Superior temporal gyrus (tissue), 1 donor: Measurements from ENCODE around the gene YTHDC1.

Experiments
- DNase-seq: peaks from one replicate; pipeline ENCODE4 v3.0.0-alpha.2; 2016; ENCODE audit errors: extremely low spot score

YTHDC1 gene

GRCh38 chr4:68358988-68359387, 9.1 kb upstream of the YTHDC1 start:
- DNase-seq: no peak

GRCh38 chr4:68352791-68353190, 2.9 kb upstream of the YTHDC1 start:
- no peak for DNase-seq

GRCh38 chr4:68349279-68349648, 626 bp downstream of the YTHDC1 start:
- DNase-seq: peak; percentile 59

GRCh38 chr4:68348577-68348976, 1.3 kb downstream of the YTHDC1 start:
- no peak for DNase-seq

- DNase-seq: no peak
Measured at GRCh38 chr4:68347845-68348244, 2.0 kb downstream of the YTHDC1 start.

- DNase-seq: no peak
Measured at GRCh38 chr4:68346461-68346860, 3.4 kb downstream of the YTHDC1 start.

GRCh38 chr4:68344785-68345184, 5.1 kb downstream of the YTHDC1 start:
- DNase-seq: no peak

- no peak for DNase-seq
Measured at GRCh38 chr4:68344049-68344448, 5.8 kb downstream of the YTHDC1 start.

GRCh38 chr4:68342134-68342533, 7.8 kb downstream of the YTHDC1 start:
- DNase-seq: peak; percentile 62

GRCh38 chr4:68338625-68339024, 11.3 kb downstream of the YTHDC1 start:
- no peak for DNase-seq

- peak; percentile 58 for DNase-seq
Measured at GRCh38 chr4:68337522-68337921, 12.4 kb downstream of the YTHDC1 start.

GRCh38 chr4:68337004-68337403, 12.9 kb downstream of the YTHDC1 start:
- DNase-seq: no peak

GRCh38 chr4:68336530-68336929, 13.4 kb downstream of the YTHDC1 start:
- DNase-seq: no peak

GRCh38 chr4:68326141-68326540, 23.7 kb downstream of the YTHDC1 start:
- DNase-seq: no peak

GRCh38 chr4:68324519-68325262, 25.2 kb downstream of the YTHDC1 start:
- no peak for DNase-seq

- no peak for DNase-seq
Measured at GRCh38 chr4:68319040-68319439, 30.9 kb downstream of the YTHDC1 start.

GRCh38 chr4:68316193-68316969, 33.5 kb downstream of the YTHDC1 start:
- DNase-seq: no peak

- DNase-seq: no peak
Measured at GRCh38 chr4:68310651-68311247, 39.1 kb downstream of the YTHDC1 start.

GRCh38 chr4:68304731-68305130, 45.2 kb downstream of the YTHDC1 start:
- DNase-seq: no peak

- no peak for DNase-seq
Measured at GRCh38 chr4:68299492-68300457, 50.1 kb downstream of the YTHDC1 start.

GRCh38 chr4:68297137-68297536, 52.8 kb downstream of the YTHDC1 start:
- no peak for DNase-seq

GRCh38 chr4:68291256-68291655, 58.6 kb downstream of the YTHDC1 start:
- no peak for DNase-seq
